HT-29 (cell line): ENCODE measurements around the gene ADAMTS2. TPM values are rescaled to one million over a fixed set of nuclear protein-coding genes. Genes with fewer than 3 reads are reported as not detected.

Experiments used
- DNase-seq: peaks from one replicate; pipeline ENCODE4 v3.0.0-alpha.2; 2015; ENCODE audit warnings: low spot score
- total RNA-seq: library from RNA; depleted of rRNA; stranded (reverse); fragments of >200 nt; shearing (Covaris generic); gene quantifications from 2 replicates; pipeline ENCODE4 v1.2.3, GENCODE V29; 2014

ADAMTS2 gene
- total RNA-seq, 1 experiment from 2014 or later = not detected

GRCh38 chr5:179311091-179311470 lies 34.2 kb downstream of the ADAMTS2 start:
- no peak for DNase-seq

- no peak for DNase-seq
These were observed 34.7 kb downstream of the ADAMTS2 start for GRCh38 chr5:179310439-179311090.

GRCh38 chr5:179309751-179310320 lies 35.4 kb downstream of the ADAMTS2 start:
- DNase-seq = no peak

- DNase-seq = no peak
These were observed 35.9 kb downstream of the ADAMTS2 start for GRCh38 chr5:179309383-179309670.

GRCh38 chr5:179308563-179309382 lies 36.5 kb downstream of the ADAMTS2 start:
- no peak for DNase-seq

GRCh38 chr5:179307931-179308471 lies 37.3 kb downstream of the ADAMTS2 start:
- DNase-seq = no peak

GRCh38 chr5:179307013-179307800 lies 38.1 kb downstream of the ADAMTS2 start:
- DNase-seq = no peak

- no peak for DNase-seq
These were observed 38.9 kb downstream of the ADAMTS2 start for GRCh38 chr5:179306191-179307012.

GRCh38 chr5:179304871-179305270 lies 40.4 kb downstream of the ADAMTS2 start:
- no peak for DNase-seq

- DNase-seq = no peak
These were observed 40.8 kb downstream of the ADAMTS2 start for GRCh38 chr5:179304466-179304865.

- DNase-seq = no peak
These were observed 41.6 kb downstream of the ADAMTS2 start for GRCh38 chr5:179303451-179304200.

- DNase-seq = no peak
These were observed 42.6 kb downstream of the ADAMTS2 start for GRCh38 chr5:179302499-179303185.

- no peak for DNase-seq
These were observed 43.5 kb downstream of the ADAMTS2 start for GRCh38 chr5:179301796-179302195.

- DNase-seq = no peak
These were observed 43.9 kb downstream of the ADAMTS2 start for GRCh38 chr5:179301376-179301775.

- no peak for DNase-seq
These were observed 44.6 kb downstream of the ADAMTS2 start for GRCh38 chr5:179300581-179301180.

GRCh38 chr5:179298181-179298993 lies 46.9 kb downstream of the ADAMTS2 start:
- DNase-seq = no peak

- DNase-seq = no peak
These were observed 47.6 kb downstream of the ADAMTS2 start for GRCh38 chr5:179297486-179298180.

- no peak for DNase-seq
These were observed 48.2 kb downstream of the ADAMTS2 start for GRCh38 chr5:179297026-179297425.
